Uterus (tissue), 4 donors: Measurements from ENCODE around the gene CTDSPL. TPM values are rescaled to one million over a fixed set of nuclear protein-coding genes. Genes with fewer than 3 reads are reported as not detected.
"Not testable (repeated sequence)": the region's sequence is repeated elsewhere in the genome, so short reads cannot be mapped to it uniquely, and the experiment has no call there.

ENCODE experiments used
- DNase-seq, 2 donors: peaks; one replicate each; pipeline ENCODE4 v3.0.0-alpha.2; 2019 to 2020
- H3K27ac ChIP-seq, 2 donors: fragments of 200-600 bp; sonication (generic); 1 replicate in 1 of 2; 2 replicates in 1 of 2; pipeline ENCODE4 v1.5.1; 2016 to 2018
- H3K27me3 ChIP-seq, 2 donors: fragments of 200-600 bp; sonication (generic); one replicate each; pipeline ENCODE4 v1.5.1; 2018 to 2019; ENCODE audit warnings: control low read depth in 1 of 2
- H3K36me3 ChIP-seq, 2 donors: fragments of 200-600 bp; sonication (generic); one replicate each; pipeline ENCODE4 v1.5.1; 2019; ENCODE audit warnings: control low read depth in 1 of 2
- H3K4me1 ChIP-seq, 2 donors: fragments of 200-600 bp; sonication (generic); one replicate each; pipeline ENCODE4 v1.5.1; 2018 to 2019; ENCODE audit warnings: control low read depth in 1 of 2
- H3K4me3 ChIP-seq, 2 donors: fragments of 200-600 bp; sonication (generic); 1 replicate in 1 of 2; 2 replicates in 1 of 2; pipeline ENCODE4 v1.5.1; 2018 to 2019; ENCODE audit warnings: mild to moderate bottlenecking in 1 of 2
- H3K9me3 ChIP-seq, 2 donors: fragments of 200-600 bp; sonication (generic); one replicate each; pipeline ENCODE4 v1.5.1; 2019; ENCODE audit warnings: control low read depth in 1 of 2
- CTCF ChIP-seq, 4 experiments: fragments of 200-600 bp in 2 of 4; fragments of 450-650 bp in 2 of 4; sonication (generic) in 2 of 4; IDR thresholded peaks; one replicate each; pipeline ENCODE4 v1.5.1; 2016 to 2019; ENCODE audit warnings: antibody characterized with exemption in 4 of 4, mild to moderate bottlenecking in 2 of 4, moderate library complexity in 1 of 4
- POLR2A ChIP-seq, 2 donors: fragments of 450-650 bp; IDR thresholded peaks; one replicate each; pipeline ENCODE4 v1.6.1; 2016; ENCODE audit warnings: antibody characterized with exemption in 2 of 2, mild to moderate bottlenecking in 1 of 2, moderate library complexity in 1 of 2
- intact Hi-C: fragments of 100-400 bp; cut with DNase I; formaldehyde crosslinking; loops from one replicate; pipeline ENCODE4 v1.15.1; 2023; ENCODE audit warnings: low total_unique reads
- total RNA-seq, 4 donors: library from RNA; depleted of rRNA in 3 of 4; stranded (reverse); fragments of >200 nt in 3 of 4; gene quantifications; one replicate each; pipeline versions ENCODE4 v1.1.0 to v1.2.4, GENCODE V29; 2014 to 2023
- donor health status: DM: yes; HTN: yes; CAD: no.

CTDSPL gene
- total RNA-seq, 4 donors from 2014 or later: 6.4 to 55.9 (median 28.7) TPM

GRCh38 chr3:37971467-37971866 lies 109.8 kb downstream of the CTDSPL start:
- Histone ChIP-seq H3K4me1 (no peaks in the 10 kb centered on the region), H3K36me3 (no peaks in the 10 kb centered on the region), H3K27ac (no peak overlapping the region), H3K4me3 (no peak overlapping the region), H3K9me3 (no peaks in the 10 kb centered on the region), H3K27me3 (no peaks in the 10 kb centered on the region)
- no peak for TF ChIP-seq CTCF (IDR thresholded peaks at IDR 0.05)
- TF ChIP-seq POLR2A (IDR thresholded peaks at IDR 0.05): no peak
- no peak for DNase-seq
- intact Hi-C loops: no loop called here

- not testable (repeated sequence) for H3K36me3 ChIP-seq, H3K4me3 ChIP-seq, H3K27ac ChIP-seq
Observed at GRCh38 chr3:37972056-37972455, 110.4 kb downstream of the CTDSPL start.

GRCh38 chr3:37973246-37974054 lies 111.8 kb downstream of the CTDSPL start:
- Histone ChIP-seq H3K4me1 (no peaks in the 10 kb centered on the region), H3K27ac (no peak overlapping the region), H3K4me3 (no peak overlapping the region), H3K36me3 (no peaks in the 10 kb centered on the region), H3K9me3 (no peaks in the 10 kb centered on the region), H3K27me3 (no peaks in the 10 kb centered on the region)
- no peak for DNase-seq
- intact Hi-C loops: no loop called here
- no peak for TF ChIP-seq CTCF (IDR thresholded peaks at IDR 0.05)
- no peak for TF ChIP-seq POLR2A (IDR thresholded peaks at IDR 0.05)

More at GRCh38 chr3:37972056-37972455, 110.4 kb downstream of the CTDSPL start:
- DNase-seq, H3K9me3 ChIP-seq, H3K27me3 ChIP-seq, H3K4me1 ChIP-seq, intact Hi-C loops: not testable (repeated sequence)

- H3K9me3 ChIP-seq: no peaks in the 10 kb centered on the region
- TF ChIP-seq CTCF (IDR thresholded peaks at IDR 0.05): peak; percentile 46 to 67 (median 64)
- TF ChIP-seq POLR2A (IDR thresholded peaks at IDR 0.05): no peak
- DNase-seq: peak in 1 of 2 donors; percentile 50
- intact Hi-C loops: no loop called here
- no peak overlapping the region for H3K27ac ChIP-seq
- no peaks in the 10 kb centered on the region for H3K27me3 ChIP-seq
- H3K4me3 ChIP-seq: no peak overlapping the region
- no peaks in the 10 kb centered on the region for H3K36me3 ChIP-seq
- H3K4me1 ChIP-seq: no peaks in the 10 kb centered on the region
Observed at GRCh38 chr3:37974121-37975083, 112.7 kb downstream of the CTDSPL start.

GRCh38 chr3:37979541-37980461 lies 118.1 kb downstream of the CTDSPL start:
- DNase-seq: no peak
- Histone ChIP-seq H3K9me3 (no peaks in the 10 kb centered on the region), H3K36me3 (no peaks in the 10 kb centered on the region), H3K4me3 (no peak overlapping the region), H3K27ac (no peak overlapping the region), H3K4me1 (no peaks in the 10 kb centered on the region), H3K27me3 (no peaks in the 10 kb centered on the region)
- intact Hi-C loops: no loop called here
- no peak for TF ChIP-seq CTCF (IDR thresholded peaks at IDR 0.05)
